Measurements from ENCODE around the gene CDKL1.
A peak's percentile ranks its signal among the peaks of the same experiment; 100 is the strongest.

Gene CDKL1

DNA sequence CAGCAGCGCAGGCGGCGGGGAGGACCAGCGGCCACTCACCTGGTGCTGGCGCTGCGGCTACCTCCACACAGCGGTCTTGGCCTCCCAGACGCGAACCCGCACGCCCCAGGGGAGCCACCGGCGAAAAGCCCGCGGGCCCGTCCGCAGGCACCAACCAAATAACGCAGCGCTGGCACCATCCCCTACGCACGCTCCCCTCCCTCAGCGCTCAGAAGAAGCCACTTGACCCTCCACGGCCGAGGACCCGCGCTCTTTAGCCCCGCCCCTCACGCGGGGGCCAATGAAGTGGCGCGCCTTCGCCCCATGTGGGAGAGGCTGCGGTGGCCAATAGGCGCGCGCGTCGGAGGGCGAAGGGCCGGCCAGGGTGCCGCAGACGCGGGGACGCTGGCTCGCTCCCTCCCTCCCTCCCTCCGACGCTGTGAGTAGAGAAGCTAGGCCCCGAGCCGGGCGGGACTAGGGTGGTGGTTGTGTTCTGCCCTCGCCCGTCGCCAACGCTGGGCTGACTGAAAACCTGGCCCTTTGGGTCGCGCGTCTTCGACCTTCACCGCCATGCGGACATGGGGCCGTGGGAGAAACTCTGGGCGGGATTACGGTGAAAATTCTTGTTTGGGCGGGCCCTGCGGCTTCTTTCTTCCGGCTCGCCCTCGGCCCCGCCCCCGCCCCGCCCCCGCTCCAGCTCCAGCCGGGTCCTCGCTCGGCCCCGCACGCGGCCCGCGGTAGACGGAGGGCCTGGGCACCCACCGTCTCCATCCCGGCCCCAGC, 84.5 kb downstream of the CDKL1 start, which contains the start of the genes DMAC2L and L2HGDH:
Gene DMAC2L, plus strand, starts transcription at position 353 of the 762 bp plus-strand sequence. CDS start 9,164 bp downstream, outside the sequence.
Gene L2HGDH, minus strand, starts transcription at position 258 of the 762 bp plus-strand sequence. Its CDS starts 79 bp downstream, at position 179.
- no peaks in the 10 kb centered on the region for H3K9me3 ChIP-seq (ENCODE audit: severe bottlenecking)
- peak within 1 kb of the TSS; percentile 95 for H3K27ac ChIP-seq
- TF ChIP-seq, protein P1, sequence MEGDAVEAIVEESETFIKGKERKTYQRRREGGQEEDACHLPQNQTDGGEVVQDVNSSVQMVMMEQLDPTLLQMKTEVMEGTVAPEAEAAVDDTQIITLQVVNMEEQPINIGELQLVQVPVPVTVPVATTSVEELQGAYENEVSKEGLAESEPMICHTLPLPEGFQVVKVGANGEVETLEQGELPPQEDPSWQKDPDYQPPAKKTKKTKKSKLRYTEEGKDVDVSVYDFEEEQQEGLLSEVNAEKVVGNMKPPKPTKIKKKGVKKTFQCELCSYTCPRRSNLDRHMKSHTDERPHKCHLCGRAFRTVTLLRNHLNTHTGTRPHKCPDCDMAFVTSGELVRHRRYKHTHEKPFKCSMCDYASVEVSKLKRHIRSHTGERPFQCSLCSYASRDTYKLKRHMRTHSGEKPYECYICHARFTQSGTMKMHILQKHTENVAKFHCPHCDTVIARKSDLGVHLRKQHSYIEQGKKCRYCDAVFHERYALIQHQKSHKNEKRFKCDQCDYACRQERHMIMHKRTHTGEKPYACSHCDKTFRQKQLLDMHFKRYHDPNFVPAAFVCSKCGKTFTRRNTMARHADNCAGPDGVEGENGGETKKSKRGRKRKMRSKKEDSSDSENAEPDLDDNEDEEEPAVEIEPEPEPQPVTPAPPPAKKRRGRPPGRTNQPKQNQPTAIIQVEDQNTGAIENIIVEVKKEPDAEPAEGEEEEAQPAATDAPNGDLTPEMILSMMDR (IDR thresholded peaks at IDR 0.05; ENCODE audit: low read depth, low read length) = no peak; the same call in 1 of the 2 replicates
- H3K4me3 ChIP-seq (ENCODE audit: low read depth, low read length) = peak within 1 kb of the TSS; percentile 80
- DNase-seq = peak; percentile 96
- peaks cover 7% of the 10 kb centered on the region; the same call in 1 of the 2 replicates for H3K36me3 ChIP-seq
- H3K27me3 ChIP-seq (ENCODE audit: insufficient read depth, low read depth, severe bottlenecking) = no peaks in the 10 kb centered on the region

DNA sequence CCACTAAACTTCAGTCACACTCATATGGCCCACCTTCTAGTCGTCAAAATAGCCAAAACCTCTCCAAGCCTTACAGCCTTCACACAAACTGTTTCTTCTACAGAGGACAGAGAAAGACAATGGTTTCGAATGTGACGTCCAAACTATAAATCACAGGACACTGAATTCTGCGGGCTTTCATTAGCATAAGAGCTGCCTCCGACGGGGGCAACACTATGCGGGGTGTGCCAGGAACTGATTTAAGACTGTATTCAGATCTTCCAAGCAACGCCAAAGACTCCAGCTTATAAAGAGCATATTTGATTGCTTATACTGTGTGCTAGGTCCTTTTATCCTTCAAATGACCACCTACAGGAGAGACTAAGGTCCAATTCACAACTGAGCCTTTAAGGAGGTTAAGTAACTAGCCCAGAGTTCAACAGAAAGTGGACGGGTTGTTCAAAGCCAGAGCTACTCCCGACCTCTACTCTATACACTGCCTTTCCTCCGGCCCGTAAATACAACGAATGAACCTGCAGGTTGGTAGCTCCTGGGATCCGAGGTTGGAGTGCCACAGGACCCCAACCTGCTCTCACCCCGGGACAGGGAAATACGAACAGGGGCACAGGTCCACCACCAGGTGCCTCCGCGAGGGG, 85.2 kb downstream of the CDKL1 start:
- no peak for DNase-seq
- no peaks in the 10 kb centered on the region for H3K27me3 ChIP-seq (ENCODE audit: insufficient read depth, low read depth, severe bottlenecking)
- H3K9me3 ChIP-seq (ENCODE audit: severe bottlenecking) = no peaks in the 10 kb centered on the region
- H3K4me3 ChIP-seq (ENCODE audit: low read depth, low read length) = peak overlapping the region; percentile 80
- peak overlapping the region; percentile 95 for H3K27ac ChIP-seq
- H3K36me3 ChIP-seq = peaks cover 7% of the 10 kb centered on the region; the same call in 1 of the 2 replicates
- TF ChIP-seq, protein P1 (IDR thresholded peaks at IDR 0.05; ENCODE audit: low read depth, low read length) = peak; percentile 84; the same call in 1 of the 2 replicates

DNA sequence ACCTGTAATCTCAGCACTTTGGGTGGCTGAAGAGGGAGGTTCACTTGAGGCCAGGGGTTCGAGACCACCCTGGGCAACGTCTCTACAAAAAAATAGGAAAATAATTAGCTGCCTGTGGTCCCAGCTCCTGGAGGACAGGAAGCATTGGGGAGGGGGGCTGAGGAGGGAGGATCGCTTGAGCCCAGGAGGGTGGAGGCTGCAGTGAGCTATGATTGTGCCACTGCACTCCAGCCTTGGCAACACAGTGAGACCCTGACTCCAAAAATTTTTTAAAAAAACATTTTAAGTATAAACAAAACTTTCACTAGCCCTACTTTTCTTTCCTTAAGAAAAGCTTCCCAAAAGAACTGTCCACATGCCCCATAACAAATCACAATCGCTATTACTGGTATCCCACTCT, 86.2 kb downstream of the CDKL1 start:
- TF ChIP-seq, protein P1 (IDR thresholded peaks at IDR 0.05; ENCODE audit: low read depth, low read length) = no peak
- DNase-seq = no peak
- Histone ChIP-seq H3K27ac (no peak overlapping the region), H3K9me3 (ENCODE audit: severe bottlenecking) (no peaks in the 10 kb centered on the region), H3K27me3 (ENCODE audit: insufficient read depth, low read depth, severe bottlenecking) (no peaks in the 10 kb centered on the region), H3K4me3 (ENCODE audit: low read depth, low read length) (peak overlapping the region; percentile 80), H3K36me3 (peaks cover 7% of the 10 kb centered on the region; the same call in 1 of the 2 replicates)

DNA sequence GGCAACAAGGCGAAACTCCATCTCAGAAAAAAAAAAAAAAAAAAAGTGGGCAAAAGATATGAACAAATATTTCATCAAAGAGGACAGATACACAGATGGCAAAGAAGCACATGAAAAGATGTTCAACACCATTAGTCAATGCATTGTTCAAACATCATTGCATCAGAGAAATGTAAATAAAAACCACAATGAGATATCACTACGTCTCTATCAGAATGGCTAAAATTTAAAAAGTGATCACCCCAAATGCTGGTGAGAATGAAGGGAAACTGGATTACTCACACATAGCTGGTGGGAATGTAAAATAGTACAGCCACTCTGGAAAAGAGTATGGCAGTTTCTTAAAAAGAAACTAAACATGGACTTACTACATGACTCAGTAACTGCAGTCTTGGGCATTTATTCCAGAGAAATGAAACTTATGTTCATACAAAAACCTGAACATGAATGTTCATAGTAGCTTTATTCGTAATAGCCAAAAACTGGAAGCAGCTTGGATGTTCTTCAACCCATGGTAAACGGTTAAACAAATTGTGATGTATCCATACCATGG, 88.2 kb downstream of the CDKL1 start:
- DNase-seq = no peak
- Histone ChIP-seq H3K4me3 (ENCODE audit: low read depth, low read length) (no peak overlapping the region), H3K36me3 (peaks cover 7% of the 10 kb centered on the region; the same call in 1 of the 2 replicates), H3K9me3 (ENCODE audit: severe bottlenecking) (no peaks in the 10 kb centered on the region), H3K27me3 (ENCODE audit: insufficient read depth, low read depth, severe bottlenecking) (no peaks in the 10 kb centered on the region), H3K27ac (no peak overlapping the region)
- TF ChIP-seq, protein P1 (IDR thresholded peaks at IDR 0.05; ENCODE audit: low read depth, low read length) = no peak

DNA sequence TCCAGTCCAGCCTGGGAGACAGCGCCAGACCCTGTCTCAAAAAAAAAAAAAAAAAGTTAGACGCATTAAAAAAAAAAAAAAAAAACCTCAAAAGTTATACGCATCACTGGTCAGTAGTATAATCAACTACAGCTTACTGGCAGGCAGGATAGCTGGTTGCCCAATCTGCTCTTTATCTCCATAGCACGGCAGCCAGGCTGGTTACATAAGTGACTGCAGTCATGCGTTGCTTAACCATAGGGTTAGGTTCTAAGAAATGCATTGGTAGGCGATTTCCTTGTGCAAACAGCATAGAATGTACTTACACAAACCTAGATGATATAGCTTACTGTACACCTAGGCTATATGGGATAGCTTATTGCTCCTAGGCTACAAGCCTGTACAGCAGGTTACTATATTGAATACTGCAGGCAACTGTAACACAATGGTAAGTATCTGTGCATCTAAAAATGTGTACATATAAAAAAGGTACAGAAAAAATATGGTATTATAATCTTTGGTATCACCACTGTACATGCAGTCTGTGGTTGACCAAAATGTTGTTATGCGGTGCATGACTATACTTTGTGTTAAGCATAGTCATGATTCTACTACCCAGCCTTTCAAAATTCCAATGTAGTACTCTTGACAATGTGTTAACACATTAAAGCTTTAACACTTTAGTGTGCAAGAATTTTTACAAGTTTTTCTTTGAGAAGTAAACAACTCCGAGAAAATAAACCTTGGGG, 92.8 kb downstream of the CDKL1 start:
- TF ChIP-seq, protein P1 (IDR thresholded peaks at IDR 0.05; ENCODE audit: low read depth, low read length) = no peak
- no peak for DNase-seq
- no peak overlapping the region for H3K27ac ChIP-seq
- no peaks in the 10 kb centered on the region for H3K27me3 ChIP-seq (ENCODE audit: insufficient read depth, low read depth, severe bottlenecking)
- H3K36me3 ChIP-seq = peaks cover 40% of the 10 kb centered on the region
- H3K4me3 ChIP-seq (ENCODE audit: low read depth, low read length) = no peak overlapping the region
- no peaks in the 10 kb centered on the region for H3K9me3 ChIP-seq (ENCODE audit: severe bottlenecking)

Data from WERI-Rb-1 (cell line).